Activated CD4-positive, CD25-positive, alpha-beta regulatory T cell (primary cell): Measurements from ENCODE around the gene TECR.
"Not testable (repeated sequence)": the region's sequence is repeated elsewhere in the genome, so short reads cannot be mapped to it uniquely, and the experiment has no call there.

ENCODE experiments used
- DNase-seq, 4 experiments: peaks; one replicate each; lab custom pipeline; 2025; lab: John Stamatoyannopoulos, UW

TECR gene

DNA sequence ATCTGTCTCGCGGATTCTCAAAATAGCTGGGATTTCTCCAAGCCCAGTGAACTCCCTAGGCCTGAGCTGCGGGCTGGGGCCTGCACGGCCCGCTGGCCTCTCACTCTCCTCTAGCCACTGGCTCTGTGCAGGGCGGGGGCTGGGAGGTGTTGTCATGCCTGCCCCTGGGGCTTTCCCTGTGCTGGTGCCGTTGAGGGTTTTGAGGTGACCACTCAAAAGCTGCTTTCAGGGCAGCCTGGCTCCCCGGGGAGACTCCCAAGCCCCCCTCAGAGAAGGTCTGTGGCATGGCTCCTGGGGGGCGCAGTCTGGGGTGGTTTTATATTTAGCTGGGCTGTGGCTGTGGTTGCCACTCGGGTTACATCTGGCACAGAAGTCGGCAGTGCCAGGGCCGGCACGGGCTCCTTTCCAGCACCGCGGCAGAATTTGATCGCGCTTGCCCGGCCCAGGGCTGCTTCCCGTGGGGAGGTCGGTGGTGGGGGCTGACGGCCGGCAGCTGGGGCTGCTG is 32.5 kb downstream of the TECR start:
- no peak for DNase-seq

DNA sequence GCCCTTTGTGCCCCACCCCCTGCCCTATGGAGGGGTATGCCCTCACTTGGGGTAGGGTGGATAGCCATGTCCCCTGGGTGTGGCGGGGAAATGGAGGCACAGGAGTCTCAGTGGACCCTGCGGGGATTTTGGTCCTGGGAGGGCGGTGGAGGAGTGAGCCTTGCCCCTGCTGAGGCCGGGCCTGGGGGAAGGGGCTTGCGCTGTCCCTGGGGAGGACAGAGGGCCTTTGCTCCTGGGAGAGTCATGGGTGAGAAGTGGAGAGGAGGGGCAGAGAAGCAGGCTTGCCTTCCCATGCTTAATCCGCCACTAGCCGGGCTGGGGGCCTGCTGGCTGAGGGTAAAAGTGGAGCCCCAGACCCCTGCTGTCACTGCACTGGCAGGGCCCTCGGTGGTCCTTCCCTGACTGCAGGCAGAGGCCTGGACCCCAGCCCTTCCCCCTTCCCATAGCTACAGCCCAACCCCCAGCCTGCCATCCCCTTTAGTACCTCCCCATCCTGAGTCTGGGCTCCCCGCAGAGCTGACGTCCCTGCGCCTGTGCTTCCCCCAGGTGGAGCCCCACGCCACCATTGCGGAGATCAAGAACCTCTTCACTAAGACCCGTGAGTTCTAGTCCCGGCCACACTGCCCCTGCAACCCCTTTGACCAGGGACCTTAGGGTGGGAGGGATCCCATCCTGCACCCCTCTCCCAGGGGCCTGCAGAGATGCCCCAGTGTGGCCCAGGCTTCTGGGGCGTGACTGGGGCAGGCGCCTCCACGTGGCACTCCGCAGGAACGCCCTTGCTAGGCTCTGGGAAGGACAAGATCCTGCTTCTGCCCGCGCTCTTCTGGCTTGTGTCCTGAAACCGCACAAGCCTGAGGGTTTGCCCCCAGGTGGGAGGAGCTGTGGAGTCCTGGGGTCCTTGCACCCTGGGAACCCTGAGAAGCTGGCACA is 33.5 kb downstream of the TECR start:
- DNase-seq, result no peak

DNA sequence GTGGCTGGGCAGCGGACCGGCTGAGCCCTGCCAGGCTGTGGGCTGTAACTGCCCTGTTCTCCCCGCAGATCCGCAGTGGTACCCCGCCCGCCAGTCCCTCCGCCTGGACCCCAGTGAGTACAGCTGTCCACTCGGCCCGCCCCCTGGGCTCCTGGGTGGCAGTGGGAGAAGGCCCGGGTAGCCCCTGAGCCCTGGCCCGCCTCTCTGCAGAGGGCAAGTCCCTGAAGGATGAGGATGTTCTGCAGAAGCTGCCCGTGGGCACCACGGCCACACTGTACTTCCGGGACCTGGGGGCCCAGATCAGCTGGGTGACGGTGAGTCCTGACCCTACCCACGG is 34.2 kb downstream of the TECR start:
- DNase-seq, result no peak

DNA sequence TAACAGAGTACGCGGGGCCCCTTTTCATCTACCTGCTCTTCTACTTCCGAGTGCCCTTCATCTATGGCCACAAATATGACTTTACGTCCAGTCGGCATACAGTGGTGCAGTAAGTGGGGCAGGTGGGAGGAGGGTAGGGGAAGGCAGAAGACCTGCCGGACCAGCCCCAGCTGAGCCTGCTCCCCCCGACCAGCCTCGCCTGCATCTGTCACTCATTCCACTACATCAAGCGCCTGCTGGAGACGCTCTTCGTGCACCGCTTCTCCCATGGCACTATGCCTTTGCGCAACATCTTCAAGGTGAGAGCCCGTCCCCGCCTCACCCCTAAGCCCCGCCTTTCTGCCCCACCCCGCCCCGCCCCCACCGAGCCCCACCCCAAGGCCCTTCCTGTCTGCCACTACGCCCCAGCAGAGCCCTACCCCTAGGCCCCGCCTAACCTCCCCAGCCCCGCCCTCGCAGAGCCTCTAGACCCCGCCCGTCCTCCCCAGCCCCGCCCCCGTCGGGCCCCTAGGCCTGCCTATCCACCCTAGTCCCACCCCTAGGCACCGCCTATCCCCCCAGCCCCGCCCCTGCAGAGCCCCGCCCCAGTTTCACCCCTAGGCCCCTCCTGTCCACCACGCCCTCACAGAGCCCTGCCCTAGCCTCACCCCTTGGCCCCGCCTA is 34.7 kb downstream of the TECR start:
- DNase-seq, result peak in 1 of 4 experiments; percentile 18

DNA sequence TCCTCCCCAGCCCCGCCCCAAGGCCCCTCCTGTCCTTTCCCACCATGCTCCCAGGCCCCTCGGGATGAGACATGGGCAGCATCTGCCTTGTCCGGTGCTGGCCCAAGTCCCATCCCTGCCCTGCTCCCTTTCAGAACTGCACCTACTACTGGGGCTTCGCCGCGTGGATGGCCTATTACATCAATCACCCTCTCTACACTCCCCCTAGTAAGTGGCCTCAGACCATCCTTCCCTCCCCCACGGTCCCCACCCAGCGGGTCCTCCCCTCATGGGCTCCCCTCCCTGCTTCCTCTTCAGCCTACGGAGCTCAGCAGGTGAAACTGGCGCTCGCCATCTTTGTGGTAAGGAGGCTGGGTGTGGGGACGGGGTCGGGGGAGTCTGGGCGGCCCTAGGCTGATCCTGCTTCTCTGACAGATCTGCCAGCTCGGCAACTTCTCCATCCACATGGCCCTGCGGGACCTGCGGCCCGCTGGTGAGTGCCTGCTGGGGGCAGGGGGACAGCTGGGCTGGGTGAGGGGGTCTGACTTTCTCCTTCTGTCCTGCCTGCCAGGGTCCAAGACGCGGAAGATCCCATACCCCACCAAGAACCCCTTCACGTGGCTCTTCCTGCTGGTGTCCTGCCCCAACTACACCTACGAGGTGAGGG is 35.4 kb downstream of the TECR start:
- DNase-seq, result not testable (repeated sequence)

DNA sequence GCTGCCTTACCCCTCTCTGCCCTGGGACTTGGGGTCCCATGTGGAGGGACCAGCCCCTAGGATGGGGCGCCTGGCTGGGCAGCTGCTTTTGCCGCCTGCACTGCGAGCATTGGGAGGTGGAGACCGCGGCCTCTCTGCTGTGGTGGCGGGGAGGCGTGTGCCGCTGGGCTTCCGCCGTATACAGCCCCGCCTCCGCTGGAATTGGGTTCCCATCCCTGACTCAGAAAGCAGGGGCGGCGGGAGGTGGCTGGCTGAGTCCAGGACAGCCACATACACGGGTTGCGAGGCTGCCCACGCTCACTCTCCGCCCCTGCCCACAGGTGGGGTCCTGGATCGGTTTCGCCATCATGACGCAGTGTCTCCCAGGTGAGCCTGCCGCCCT is 35.9 kb downstream of the TECR start:
- no peak for DNase-seq

DNA sequence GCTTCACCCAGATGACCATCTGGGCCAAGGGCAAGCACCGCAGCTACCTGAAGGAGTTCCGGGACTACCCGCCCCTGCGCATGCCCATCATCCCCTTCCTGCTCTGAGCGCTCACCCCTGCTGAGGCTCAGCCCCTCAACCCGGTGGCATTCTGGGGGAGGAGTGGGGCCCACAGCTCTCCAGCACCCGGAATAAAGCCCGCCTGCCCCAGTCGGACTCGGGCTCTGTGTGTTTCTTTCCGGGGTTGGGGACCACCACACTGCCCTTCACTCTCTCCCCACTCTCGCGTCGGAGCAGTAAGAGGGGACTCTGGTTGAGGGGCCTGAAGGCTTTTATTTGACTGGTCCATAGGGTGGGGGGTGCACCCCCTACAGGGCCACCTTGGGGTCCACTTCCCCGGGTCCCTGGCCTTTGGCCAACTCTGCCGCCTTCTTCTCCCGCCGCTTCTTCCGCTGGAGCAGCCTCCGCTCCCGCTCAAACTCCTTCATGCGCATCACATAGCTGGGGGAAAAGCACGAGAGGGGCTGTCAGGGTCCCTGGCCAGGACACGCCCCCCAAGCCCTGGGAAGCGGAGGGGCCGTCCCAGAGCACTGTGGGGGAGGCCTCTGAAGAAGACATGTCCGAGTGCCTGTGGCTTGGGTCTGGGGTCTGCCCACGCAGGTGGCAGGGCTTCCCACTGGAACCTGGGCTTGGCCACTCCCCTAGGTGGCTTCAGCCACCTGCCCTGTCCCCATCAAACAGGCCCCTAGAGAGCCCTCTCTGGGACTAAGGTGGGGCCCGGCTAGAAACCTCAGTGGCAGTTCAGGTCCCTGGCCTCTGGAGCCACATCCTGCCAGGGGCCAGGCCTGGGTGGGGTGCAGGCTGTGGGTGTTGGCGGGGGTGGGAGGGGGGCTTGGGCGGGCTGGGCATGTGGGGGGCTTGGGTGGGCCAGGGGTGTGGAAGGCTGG is 36.6 kb downstream of the TECR start:
- DNase-seq, result no peak

DNA sequence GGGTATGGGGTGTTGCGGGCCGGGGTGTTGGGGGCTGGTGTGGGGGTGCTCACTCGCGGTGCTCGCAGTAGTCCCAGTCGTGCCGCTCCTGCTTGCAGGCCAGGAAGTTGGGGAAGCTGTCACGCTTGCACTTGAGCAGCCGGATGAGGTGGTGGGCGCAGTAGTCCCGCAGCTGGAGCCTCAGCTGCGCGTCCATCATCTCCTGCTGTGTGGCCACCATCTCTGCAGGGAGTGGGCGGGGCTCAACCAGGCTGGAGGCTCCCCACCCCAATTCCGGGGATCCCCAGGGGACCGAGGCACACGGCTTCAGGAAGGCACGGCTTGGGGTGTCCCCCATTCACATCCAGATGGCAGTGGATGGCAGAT is 37.3 kb downstream of the TECR start:
- no peak for DNase-seq

DNA sequence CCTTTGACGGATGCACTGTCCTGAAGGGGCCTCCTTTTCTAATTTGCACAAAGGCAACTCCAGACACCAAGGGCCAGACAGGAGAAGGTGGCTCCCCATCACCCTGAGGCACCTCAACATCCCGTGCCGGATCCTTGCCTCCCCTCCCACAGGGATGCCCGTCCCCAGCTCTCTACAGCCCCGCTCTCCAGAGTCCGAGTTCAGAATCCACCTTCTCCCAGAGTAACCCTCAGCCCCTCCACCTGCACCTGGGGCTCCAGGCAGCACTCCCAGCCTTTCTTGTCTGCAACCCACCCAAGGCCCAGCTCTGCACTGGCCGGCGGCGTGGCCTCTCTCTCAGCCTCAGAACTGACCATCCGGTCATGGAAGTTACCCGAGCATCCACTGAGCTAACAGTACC is 37.7 kb downstream of the TECR start:
- DNase-seq, result no peak

DNA sequence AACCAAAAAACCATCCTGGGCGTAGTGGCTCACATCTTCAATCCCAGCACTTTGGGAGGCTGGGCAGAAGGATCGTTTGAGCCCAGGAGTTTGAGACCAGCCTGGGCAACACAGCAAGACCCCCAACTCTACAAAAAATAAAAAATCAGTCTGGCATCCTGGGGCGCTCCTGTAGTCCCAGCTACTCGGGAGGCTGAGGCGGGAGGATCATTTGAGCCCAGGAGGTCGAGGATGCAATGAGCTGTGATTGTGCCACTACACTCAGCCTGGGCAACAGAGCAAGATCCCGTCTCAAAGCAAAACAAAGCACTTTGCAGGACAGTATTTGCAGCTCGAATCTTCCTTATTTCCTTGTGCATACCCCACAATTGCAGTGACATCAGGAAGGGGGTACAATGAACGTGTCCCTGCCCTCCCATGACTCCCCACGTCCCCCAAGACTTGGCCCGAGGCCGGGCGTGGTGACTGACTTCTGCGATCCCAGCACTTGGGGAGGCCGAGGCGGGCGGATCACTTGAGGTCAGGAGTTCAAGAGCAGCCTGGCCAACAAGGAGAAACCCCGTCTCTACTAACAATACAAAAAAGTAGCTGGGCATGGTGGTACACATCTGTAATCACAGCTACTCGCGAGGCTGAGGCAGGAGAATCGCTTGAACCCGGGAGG is 41.6 kb downstream of the TECR start:
- DNase-seq, result no peak

DNA sequence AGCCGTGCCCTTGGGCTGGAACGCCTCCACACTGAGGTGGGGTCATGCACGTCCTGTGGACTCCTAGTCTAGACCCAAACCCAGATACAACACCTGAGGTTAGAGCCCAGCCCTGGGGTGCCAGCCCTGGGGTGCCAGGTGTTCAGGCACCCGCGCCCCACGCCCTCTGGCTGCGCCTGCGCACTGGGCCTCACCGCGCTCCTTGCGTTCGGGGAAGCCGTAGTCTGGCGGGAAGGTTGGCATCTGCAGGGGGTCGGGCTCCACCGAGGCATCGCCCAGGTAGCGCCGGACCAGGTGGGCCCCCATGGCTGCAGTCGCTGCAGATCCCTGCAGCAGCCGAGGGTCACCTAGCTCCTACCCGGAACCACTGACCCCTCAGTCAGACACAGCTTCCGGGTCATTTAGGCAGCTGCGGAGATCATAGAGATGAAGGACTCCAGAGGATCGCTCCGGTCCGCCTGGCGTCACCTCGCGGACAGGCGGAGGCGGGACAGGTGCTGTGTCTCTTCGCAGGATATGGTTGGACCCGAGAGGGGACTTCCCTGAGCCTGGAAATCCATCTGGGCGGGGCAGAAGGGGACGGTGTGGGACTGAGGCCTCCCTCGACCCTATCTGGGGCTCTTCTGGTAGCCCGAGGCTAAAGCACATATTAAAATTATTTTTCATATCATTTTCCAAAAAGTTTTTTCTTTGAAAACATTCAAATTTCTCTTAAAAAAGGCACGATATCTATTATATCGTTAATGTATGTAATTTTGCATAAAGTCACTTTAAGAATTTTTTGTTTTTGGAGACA is 42.5 kb downstream of the TECR start, which contains the start of gene NDUFB7:
Gene NDUFB7 (minus strand): TSS at position 372 of the 796 bp plus-strand sequence. CDS start 66 bp downstream, at position 306.
- peak; percentile 71 to 80 (median 78) for DNase-seq

DNA sequence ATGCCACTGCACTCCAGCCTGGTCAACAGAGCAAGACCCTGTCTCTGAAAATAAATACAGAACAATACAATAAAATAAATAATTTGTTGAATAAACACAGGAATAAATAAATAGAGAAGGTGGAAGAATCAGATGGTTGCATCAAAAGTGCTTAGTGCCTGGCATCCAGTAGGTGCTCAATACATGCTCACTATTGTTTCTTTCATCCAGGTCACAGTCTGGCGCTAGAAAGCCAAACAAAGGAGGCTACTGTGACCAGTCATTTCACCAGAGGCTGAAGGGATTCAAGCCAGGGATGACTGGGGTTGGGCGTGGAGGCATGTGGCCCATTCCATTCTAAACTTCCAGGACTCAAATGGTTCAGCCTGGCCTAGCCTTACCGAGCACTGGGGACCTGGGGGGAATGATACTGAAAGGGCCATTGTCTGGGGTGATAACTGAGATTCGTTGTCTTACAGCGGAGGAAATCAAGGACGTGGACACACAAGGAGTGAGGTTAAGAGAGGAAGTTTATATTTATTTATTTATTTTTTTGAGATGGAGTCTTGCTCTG is 46.1 kb downstream of the TECR start:
- no peak for DNase-seq

DNA sequence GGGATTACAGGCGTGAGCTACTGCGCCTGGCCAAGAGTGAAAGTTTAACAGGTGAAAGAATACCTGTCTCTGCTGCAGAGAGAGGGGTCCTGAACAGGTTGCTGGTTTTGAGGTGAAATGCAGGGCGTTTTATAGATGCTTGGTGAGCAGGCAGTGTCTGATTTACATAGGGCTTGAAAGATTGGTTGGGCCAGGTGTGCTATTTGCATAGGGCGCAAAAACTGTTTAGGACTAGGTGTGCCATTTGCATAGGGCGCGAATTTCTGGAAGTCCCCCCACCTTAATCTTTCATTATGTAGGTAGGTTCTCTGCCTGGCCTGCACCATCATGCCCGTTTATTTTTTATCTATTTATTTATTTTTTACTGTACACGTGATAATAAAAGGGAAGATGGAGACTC is 47.0 kb downstream of the TECR start:
- no peak for DNase-seq

DNA sequence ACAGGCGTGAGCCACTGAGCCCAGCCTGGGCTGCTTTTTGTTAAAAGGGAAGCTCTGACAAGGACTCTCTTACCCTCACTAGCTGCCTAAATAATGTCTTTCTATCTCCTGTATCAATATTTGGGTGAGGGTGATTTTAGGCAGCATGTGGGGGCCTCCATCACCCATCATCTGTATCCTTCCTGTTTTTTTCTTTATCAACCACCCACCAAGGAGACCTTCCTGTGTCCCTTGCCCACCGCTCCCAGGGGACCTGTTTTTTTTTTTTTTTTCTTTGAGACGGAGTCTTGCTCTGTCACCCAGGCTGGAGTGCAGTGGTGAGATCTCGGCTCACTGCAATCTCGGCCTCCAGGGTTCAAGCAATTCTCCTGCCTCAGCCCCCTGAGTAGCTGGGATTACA is 47.9 kb downstream of the TECR start:
- no peak for DNase-seq

DNA sequence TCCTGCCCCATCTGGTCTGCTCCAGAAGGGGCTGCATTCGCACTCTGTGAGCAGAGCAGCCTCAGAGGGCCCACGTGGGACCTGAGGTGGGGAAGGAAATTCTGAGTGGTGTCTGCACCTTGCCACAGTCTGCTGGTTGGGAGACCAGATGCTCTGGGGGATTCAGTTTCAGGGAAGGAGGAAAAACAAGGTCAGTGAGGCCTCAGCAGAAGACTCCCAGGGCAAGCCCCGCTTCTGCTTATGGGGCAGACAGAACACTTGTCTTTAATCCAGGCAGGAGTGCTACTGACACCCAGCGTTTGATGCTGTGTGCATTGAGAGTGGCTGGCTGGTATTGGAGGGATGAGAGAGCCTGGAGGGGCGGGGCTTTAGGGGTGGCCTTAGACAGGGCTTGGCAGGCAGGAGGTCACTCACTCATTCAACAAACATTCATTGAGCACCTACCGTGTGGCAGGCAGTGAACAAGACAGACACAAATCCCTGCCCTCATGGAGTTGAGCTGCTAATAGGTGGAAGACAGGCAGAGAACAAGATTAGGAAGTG is 48.6 kb downstream of the TECR start:
- DNase-seq, result no peak

DNA sequence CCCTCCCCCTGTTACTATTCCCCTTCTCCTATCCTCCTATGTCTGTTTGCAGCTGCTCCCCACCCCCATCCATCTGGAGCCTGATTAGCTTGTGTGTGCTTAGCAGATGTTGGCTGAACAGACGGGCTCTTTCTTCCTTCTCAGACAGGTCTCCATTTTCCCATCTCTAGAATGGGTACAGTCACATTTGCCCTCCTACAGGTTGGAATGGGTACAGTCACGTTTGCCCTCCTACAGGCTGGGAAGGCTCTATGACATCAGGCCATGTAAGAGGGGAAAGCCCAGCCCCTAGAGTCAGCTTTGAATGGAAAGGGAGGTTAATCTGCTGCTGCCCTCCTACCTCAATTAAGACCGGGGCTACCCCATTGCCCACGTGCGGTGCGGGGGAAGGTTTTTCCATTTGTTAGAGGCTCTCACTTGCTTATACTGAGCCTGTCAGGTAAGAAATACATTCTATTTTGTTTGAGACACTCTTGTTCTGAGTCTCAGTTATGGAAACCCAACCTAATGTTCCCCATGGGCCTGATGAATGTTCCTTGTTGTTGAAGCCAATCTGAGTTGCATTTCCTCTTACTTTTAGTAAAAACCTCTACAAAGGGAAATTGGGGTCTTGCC is 51.3 kb downstream of the TECR start:
- DNase-seq, result peak in 1 of 4 experiments; percentile 26

DNA sequence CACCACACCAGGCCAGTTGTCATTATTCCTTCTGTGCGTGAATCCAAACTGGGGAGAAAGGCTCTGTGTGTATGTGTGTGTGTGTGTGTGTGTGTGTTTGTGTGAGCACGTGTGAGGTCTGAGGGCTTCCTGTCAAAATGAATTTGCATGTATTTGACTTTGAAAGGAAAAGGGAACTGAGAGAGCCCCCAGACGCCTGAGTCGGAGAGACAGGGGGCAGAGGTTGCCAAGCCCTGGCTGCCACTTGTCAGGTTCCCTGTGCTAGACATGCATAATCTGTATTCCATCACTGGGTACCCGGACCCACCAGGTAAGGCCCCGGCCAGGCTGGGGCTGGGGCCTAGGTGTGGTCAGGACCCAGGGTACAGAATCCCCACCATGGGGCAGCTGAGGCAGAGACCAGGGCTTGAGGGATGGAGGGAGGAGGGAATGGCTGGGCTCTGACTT is 53.5 kb downstream of the TECR start, which contains the start of gene CLEC17A:
Gene CLEC17A (plus strand): TSS at position 191 of the 447 bp plus-strand sequence. CDS start 77 bp downstream, at position 268.
- DNase-seq, result no peak

DNA sequence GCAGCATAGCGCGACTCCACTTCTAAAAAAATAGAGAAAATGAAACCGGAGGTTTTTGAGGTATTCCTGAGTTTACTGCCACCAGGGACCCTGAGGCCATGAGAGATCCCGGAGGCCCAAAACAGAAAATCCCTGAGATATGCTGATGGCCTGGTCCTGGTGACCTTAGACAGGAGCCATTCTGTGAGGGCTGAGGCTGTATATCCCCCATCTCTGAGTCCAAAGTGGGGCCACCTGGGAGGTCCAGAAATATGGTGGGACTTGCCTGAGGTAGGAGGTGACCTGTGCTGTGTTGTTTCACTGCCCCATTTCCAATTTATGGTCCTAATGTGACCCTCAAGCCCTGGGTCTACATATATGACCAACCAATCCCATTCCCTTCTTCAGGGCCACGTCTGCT is 55.0 kb downstream of the TECR start:
- DNase-seq, result not testable (repeated sequence)

DNA sequence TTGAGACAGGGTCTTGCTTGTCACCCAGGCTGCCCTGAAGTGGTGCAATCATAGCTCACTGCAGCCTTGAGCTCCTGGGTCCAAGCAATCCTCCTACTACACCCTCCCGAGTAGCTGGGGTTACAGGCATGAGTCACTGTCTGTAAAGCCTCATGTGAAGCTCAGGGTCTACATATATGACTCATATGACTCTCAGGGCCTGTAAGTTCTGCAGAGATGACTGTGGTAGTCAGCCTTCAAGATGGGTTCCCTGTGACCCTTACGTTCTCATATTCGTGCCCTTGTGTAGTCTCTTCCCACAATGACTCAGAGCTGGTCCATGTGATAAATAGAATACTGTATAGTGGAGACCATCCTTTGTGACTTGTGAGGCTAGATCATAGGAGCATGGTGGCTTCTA is 55.8 kb downstream of the TECR start:
- not testable (repeated sequence) for DNase-seq
